ENCODE results near the gene SLC35A4. TPM values are rescaled to one million over a fixed set of nuclear protein-coding genes. Genes with fewer than 3 reads are reported as not detected.

Gene SLC35A4
- total RNA-seq, 1 donor from 2014 or later, result 77.9 TPM

DNA sequence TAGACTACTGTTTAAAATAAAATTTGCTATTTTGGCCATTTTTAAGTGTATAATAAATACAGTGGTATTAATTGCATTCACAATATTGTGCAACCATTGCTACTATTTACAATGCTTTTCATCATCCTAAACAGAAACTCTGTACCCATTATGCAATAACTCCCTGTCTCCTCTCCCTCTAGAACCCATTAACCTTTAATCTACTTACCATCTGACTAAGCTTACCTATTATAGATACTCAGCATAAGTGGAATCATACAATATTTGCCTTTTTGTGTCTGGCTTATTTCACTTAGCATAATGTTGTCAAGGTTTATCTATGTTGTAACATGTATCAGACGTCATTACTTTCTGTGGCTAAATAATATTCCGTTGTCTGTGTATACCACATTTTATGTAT lies 42.4 kb downstream of the SLC35A4 start:
- Mint-ChIP-seq H3K27me3 (no peaks in the 10 kb centered on the region), H3K36me3 (ENCODE audit: low read depth) (no peaks in the 10 kb centered on the region), H3K27ac (no peak overlapping the region), H3K4me1 (peaks cover 7% of the 10 kb centered on the region), H3K4me3 (no peak overlapping the region), H3K9me3 (no peaks in the 10 kb centered on the region)
- ChIA-PET CTCF (no interaction called here), POLR2A (no interaction called here)
- ATAC-seq (ENCODE audit: low read depth) (no peak), DNase-seq (no peak)
- TF ChIP-seq CTCF (IDR thresholded peaks at IDR 0.05), result no peak
- intact Hi-C loops (cut with micrococcal nuclease), result no loop called here

- POLR2A ChIA-PET, result no interaction called here
- Mint-ChIP-seq H3K9me3 (no peaks in the 10 kb centered on the region), H3K27ac (no peak overlapping the region), H3K36me3 (ENCODE audit: low read depth) (no peaks in the 10 kb centered on the region), H3K4me3 (no peak overlapping the region), H3K27me3 (no peaks in the 10 kb centered on the region), H3K4me1 (peaks cover 19% of the 10 kb centered on the region)
- no peak for DNase-seq
- intact Hi-C loops (cut with micrococcal nuclease), result no loop called here
- CTCF ChIA-PET, result no interaction called here
- no peak for TF ChIP-seq CTCF (IDR thresholded peaks at IDR 0.05)
- ATAC-seq (ENCODE audit: low read depth), result no peak
Observed at GRCh38 chr5:140608722-140609121, 44.1 kb downstream of the SLC35A4 start.

DNA sequence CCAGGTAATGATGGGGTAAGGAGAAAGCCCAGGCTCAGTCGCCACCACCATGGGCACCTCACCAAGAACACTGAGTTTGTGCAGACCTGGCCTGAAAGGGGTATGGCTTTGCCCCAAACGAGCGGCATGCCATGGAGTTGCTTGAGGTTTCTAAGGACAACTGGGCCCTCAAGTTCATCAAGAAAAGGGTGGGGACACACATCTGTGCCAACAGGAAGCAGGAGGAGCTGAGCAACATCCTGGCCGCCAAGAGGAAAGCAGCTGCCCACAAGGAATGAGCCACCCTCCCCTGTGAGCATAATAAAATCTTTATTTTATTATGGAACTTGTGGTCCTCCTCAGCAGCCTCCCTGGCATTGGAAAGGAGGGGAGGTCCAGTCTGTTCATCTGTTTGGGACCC lies 44.5 kb downstream of the SLC35A4 start:
- Mint-ChIP-seq H3K36me3 (ENCODE audit: low read depth) (no peaks in the 10 kb centered on the region), H3K9me3 (no peaks in the 10 kb centered on the region)
- POLR2A ChIA-PET, result no interaction called here

DNA sequence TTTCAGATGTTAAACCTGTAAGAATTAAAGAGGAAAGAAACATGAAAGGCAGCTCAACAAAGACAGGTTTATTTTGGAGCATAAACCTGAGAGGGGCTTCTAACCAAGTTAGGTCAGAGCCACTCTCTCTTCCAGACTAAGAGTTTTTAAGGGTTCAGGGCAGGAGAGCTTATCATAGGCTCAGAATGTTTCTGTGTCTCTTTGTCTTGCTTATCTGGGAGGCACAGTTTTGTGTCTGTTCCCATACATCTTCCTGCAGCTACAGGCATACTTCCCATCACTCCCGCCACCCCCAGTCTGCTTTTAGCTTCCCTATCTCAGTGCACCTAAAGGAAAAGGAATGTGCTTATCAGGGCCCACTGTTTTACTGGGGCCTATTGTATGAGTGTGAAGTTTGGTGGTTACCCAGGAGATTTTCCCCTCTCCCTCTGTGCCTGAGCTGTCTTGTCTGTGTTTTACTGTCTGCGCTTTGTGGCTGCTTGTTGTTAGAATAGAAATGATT lies 46.4 kb downstream of the SLC35A4 start:
- Mint-ChIP-seq H3K4me3 (no peak overlapping the region), H3K36me3 (ENCODE audit: low read depth) (no peaks in the 10 kb centered on the region), H3K27me3 (no peaks in the 10 kb centered on the region), H3K27ac (no peak overlapping the region), H3K4me1 (peaks cover 19% of the 10 kb centered on the region), H3K9me3 (no peaks in the 10 kb centered on the region)
- DNase-seq, result no peak
- ATAC-seq (ENCODE audit: low read depth), result no peak
- ChIA-PET CTCF (no interaction called here), POLR2A (no interaction called here)
- intact Hi-C loops (cut with micrococcal nuclease), result no loop called here
- no peak for TF ChIP-seq CTCF (IDR thresholded peaks at IDR 0.05)

More for the DNA sequence above, 44.5 kb downstream of the SLC35A4 start:
- ATAC-seq (ENCODE audit: low read depth) (no peak), DNase-seq (no peak)
- intact Hi-C loops (cut with micrococcal nuclease), result no loop called here
- H3K4me3 Mint-ChIP-seq, result no peak overlapping the region
- CTCF ChIA-PET, result no interaction called here
- H3K27ac Mint-ChIP-seq, result no peak overlapping the region
- no peaks in the 10 kb centered on the region for H3K27me3 Mint-ChIP-seq
- no peak for TF ChIP-seq CTCF (IDR thresholded peaks at IDR 0.05)
- H3K4me1 Mint-ChIP-seq, result peaks cover 19% of the 10 kb centered on the region

Other genes with a start within 250 kb of the SLC35A4 start
- 0.22 and 0.49 TPM in 2 replicates for gene HBEGF, start 218.2 kb upstream of the SLC35A4 start, total RNA-seq
- not detected in 2 replicates for gene SLC4A9, start 204.6 kb upstream of the SLC35A4 start, total RNA-seq
- 166 and 187 TPM in 2 replicates for gene ANKHD1, start 163.0 kb upstream of the SLC35A4 start, total RNA-seq
- 14.4 and 18.2 TPM in 2 replicates for gene EIF4EBP3, start 17.2 kb upstream of the SLC35A4 start, total RNA-seq
- 41.1 and 41.8 TPM in 2 replicates for gene SRA1, start 7.4 kb upstream of the SLC35A4 start, total RNA-seq
- gene APBB3, start 230 bp upstream of the SLC35A4 start, total RNA-seq, result 36.0 and 37.5 TPM in 2 replicates
- 0.54 and 1.2 TPM in 2 replicates for gene CD14, start 68.3 kb downstream of the SLC35A4 start, total RNA-seq
- gene TMCO6, start 74.6 kb downstream of the SLC35A4 start, total RNA-seq, result 20.1 and 23.3 TPM in 2 replicates
- gene NDUFA2, start 82.8 kb downstream of the SLC35A4 start, total RNA-seq, result 52.2 and 63.6 TPM in 2 replicates
- gene IK, start 83.0 kb downstream of the SLC35A4 start, total RNA-seq, result 104 and 114 TPM in 2 replicates
- 33.8 and 36.9 TPM in 2 replicates for gene WDR55, start 100.1 kb downstream of the SLC35A4 start, total RNA-seq
- 2.6 and 3.4 TPM in 2 replicates for gene DND1, start 108.7 kb downstream of the SLC35A4 start, total RNA-seq
- 78.2 and 84.0 TPM in 2 replicates for gene HARS1, start 126.5 kb downstream of the SLC35A4 start, total RNA-seq
- 45.7 and 48.5 TPM in 2 replicates for gene HARS2, start 126.6 kb downstream of the SLC35A4 start, total RNA-seq
- 67.8 and 70.2 TPM in 2 replicates for gene ZMAT2, start 135.6 kb downstream of the SLC35A4 start, total RNA-seq
- gene PCDHA1, start 221.3 kb downstream of the SLC35A4 start, total RNA-seq, result not detected in 2 replicates
- gene PCDHA2, start 230.0 kb downstream of the SLC35A4 start, total RNA-seq, result not detected in 2 replicates
- not detected in 2 replicates for gene PCDHA3, start 236.2 kb downstream of the SLC35A4 start, total RNA-seq
- not detected in 2 replicates for gene PCDHA4, start 242.2 kb downstream of the SLC35A4 start, total RNA-seq

All from activated B cell treated with CpG ODN at 0.5 μM for 24 hours (primary cell).